Measurements from ENCODE around the gene SCO1. TPM values are rescaled to one million over a fixed set of nuclear protein-coding genes. Genes with fewer than 3 reads are reported as not detected.

Gene SCO1
- total RNA-seq = 29.0 to 30.7 TPM (median 29.8 TPM) in 3 replicates

DNA sequence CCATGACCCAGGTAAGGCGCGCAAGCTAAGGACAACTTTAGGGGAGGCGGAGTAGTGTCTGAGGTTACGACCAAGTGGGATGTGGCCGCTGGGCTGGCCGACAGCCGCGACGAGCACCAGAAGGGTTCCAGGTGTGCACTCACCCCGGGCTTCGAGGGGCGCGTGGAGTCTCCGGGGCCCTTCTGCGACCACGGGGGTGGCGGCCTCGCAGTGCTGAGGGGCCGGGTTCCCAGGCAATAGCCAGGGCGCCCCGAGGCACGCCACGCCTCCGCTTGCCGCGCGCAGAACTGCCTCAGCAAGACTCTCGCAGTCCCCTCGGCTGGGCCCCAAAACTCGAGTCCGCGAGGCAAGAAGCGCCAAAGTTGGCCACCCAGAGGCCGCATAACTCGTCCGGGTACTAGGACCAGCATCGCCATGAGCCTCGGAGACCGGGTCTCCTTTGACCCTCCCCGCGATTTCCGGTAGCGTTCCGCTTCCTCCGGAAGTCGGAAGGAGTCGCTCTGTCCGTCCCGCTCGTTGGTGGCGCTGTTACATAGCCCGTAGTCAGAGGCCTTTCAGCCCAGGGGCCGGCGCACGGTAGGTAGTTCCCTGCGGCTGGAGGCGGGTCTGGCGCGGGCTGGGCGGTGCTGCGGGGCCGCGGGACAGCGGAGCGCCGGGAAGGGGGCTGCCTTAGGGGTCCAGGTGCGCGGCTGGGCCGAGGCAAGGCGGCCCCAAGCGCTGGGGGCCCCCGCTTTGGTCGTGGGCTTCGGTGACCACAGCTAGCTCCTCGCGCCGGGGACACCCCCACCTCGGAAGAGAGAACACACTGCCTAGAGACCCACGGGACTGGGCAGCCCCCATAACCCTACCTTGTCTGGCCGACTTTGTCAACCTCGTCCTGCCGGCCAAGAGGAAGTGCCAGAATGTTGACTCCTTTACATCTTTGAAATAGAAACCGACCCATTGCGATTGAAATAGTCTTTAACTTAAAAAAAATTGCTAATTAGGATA, at the start of gene SCO1, which contains the start of gene ADPRM:
Gene SCO1 (minus strand): TSS at position 442 of the 990 bp plus-strand sequence. CDS start 26 bp downstream, at position 416.
Gene ADPRM (plus strand): TSS at position 503 of the 990 bp plus-strand sequence. CDS start 7,333 bp downstream, outside the sequence.
- TF ChIP-seq, protein P1, sequence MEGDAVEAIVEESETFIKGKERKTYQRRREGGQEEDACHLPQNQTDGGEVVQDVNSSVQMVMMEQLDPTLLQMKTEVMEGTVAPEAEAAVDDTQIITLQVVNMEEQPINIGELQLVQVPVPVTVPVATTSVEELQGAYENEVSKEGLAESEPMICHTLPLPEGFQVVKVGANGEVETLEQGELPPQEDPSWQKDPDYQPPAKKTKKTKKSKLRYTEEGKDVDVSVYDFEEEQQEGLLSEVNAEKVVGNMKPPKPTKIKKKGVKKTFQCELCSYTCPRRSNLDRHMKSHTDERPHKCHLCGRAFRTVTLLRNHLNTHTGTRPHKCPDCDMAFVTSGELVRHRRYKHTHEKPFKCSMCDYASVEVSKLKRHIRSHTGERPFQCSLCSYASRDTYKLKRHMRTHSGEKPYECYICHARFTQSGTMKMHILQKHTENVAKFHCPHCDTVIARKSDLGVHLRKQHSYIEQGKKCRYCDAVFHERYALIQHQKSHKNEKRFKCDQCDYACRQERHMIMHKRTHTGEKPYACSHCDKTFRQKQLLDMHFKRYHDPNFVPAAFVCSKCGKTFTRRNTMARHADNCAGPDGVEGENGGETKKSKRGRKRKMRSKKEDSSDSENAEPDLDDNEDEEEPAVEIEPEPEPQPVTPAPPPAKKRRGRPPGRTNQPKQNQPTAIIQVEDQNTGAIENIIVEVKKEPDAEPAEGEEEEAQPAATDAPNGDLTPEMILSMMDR (IDR thresholded peaks at IDR 0.05; ENCODE audit: unreplicated experiment) = no peak
- peak within 1 kb of the TSS; percentile 93 for H3K4me3 Mint-ChIP-seq
- peak; percentile 74 to 89 for DNase-seq (ENCODE audit: low spot score in 2 of 2, unreplicated experiment in 2 of 2)
- H3K9me3 Mint-ChIP-seq = no peaks in the 10 kb centered on the region
- H3K36me3 Mint-ChIP-seq = peaks cover 19% of the 10 kb centered on the region
- H3K27me3 Mint-ChIP-seq (ENCODE audit: low read depth) = no peaks in the 10 kb centered on the region
- H3K4me1 Mint-ChIP-seq = peaks cover 20% of the 10 kb centered on the region
- peak within 1 kb of the TSS; percentile 97 for H3K27ac Mint-ChIP-seq

- TF ChIP-seq, protein P1 (IDR thresholded peaks at IDR 0.05; ENCODE audit: unreplicated experiment) = no peak
- Mint-ChIP-seq H3K36me3 (no peaks in the 10 kb centered on the region), H3K27me3 (ENCODE audit: low read depth) (peaks cover 63% of the 10 kb centered on the region), H3K27ac (no peak overlapping the region), H3K4me1 (peaks cover 5% of the 10 kb centered on the region), H3K9me3 (no peaks in the 10 kb centered on the region), H3K4me3 (no peak overlapping the region)
- no peak for DNase-seq (ENCODE audit: low spot score in 2 of 2, unreplicated experiment in 2 of 2)
Measured at GRCh38 chr17:10745231-10745630, 47.9 kb upstream of the SCO1 start.

DNA sequence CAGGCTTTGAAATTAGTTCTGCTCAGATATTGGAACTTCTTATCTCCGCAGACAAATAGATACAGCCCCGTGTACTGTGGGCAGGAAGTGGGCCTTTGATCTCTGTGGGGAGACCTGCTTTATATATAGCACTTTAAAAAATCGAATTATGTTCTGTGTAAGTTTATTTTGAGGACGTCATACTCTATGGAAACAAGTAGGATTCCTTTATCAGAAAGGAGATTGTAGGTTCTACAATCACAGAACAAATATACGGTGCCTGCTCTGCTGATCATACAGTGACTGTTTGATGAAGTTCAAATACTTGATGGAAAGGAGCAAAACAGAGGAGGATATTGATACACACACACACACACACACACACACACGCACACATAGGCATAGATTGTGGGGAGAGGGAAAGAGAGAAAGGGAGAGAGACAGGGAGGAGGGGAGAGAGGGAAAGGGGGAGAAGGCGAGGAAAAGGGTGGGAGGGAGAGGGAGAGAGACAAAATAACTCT, 47.2 kb upstream of the SCO1 start:
- TF ChIP-seq, protein P1 (IDR thresholded peaks at IDR 0.05; ENCODE audit: unreplicated experiment) = no peak
- Mint-ChIP-seq H3K4me1 (peaks cover 5% of the 10 kb centered on the region), H3K27ac (no peak overlapping the region), H3K27me3 (ENCODE audit: low read depth) (peaks cover 63% of the 10 kb centered on the region), H3K9me3 (no peaks in the 10 kb centered on the region), H3K4me3 (no peak overlapping the region), H3K36me3 (no peaks in the 10 kb centered on the region)
- no peak for DNase-seq (ENCODE audit: low spot score in 2 of 2, unreplicated experiment in 2 of 2)

DNA sequence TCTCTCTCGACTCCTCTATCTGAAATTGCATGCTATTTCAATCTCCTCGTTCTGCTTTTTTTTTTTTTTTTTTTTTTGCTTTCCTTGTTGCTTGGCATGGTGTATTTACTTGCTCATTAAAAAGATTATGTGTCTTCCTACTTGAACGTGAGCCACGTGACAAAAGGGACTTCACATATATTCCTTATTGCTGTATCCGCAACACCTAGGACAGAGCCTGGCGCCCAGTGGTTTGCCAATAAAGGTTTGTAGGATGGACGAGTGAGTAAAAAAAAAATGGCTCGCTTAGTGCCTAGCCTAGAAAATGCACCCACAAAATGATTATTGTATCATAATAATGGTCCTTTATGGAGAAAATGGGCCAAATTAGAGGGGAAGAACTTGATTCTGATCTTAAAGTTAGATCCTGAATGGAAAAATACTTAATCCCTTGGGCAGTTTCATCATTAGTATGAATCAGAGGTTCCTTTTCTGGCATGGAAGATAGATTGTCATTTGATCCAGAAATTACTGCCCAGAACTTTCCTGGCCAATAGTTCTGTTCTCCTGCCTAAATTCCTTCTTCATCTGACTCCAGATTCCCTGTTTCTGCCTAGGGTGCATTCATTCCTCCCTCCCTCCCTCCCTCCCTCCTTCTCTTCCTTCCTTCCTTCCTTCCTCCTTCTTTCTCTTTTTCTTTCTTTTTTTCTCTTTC, 46.1 kb upstream of the SCO1 start:
- Mint-ChIP-seq H3K27me3 (ENCODE audit: low read depth) (peaks cover 64% of the 10 kb centered on the region), H3K4me1 (peaks cover 5% of the 10 kb centered on the region), H3K27ac (no peak overlapping the region), H3K9me3 (no peaks in the 10 kb centered on the region), H3K36me3 (no peaks in the 10 kb centered on the region), H3K4me3 (no peak overlapping the region)
- TF ChIP-seq, protein P1 (IDR thresholded peaks at IDR 0.05; ENCODE audit: unreplicated experiment) = no peak
- no peak for DNase-seq (ENCODE audit: low spot score in 2 of 2, unreplicated experiment in 2 of 2)

GRCh38 chr17:10742431-10742830, 45.1 kb upstream of the SCO1 start:
- Mint-ChIP-seq H3K4me1 (peaks cover 5% of the 10 kb centered on the region), H3K27ac (no peak overlapping the region), H3K36me3 (no peaks in the 10 kb centered on the region), H3K4me3 (no peak overlapping the region), H3K27me3 (ENCODE audit: low read depth) (peaks cover 63% of the 10 kb centered on the region), H3K9me3 (no peaks in the 10 kb centered on the region)
- DNase-seq (ENCODE audit: low spot score in 2 of 2, unreplicated experiment in 2 of 2) = no peak
- TF ChIP-seq, protein P1 (IDR thresholded peaks at IDR 0.05; ENCODE audit: unreplicated experiment) = no peak
